H1 (cell line): ENCODE measurements around the gene PDE4D.

Experiments
- ATF3 ChIP-seq: IDR thresholded peaks from 2 replicates; pipeline ENCODE4 v1.6.1; 2011; ENCODE audit warnings: low read depth, mild to moderate bottlenecking, low read length; ENCODE audit not compliant: insufficient read depth
- BRCA1 ChIP-seq: IDR thresholded peaks from 2 replicates; pipeline ENCODE4 v1.6.1; 2012; ENCODE audit warnings: low read depth, low read length, improper control_type of control experiment
- CTCF ChIP-seq, 3 experiments: IDR thresholded peaks; 1 replicate in 2 of 3; 2 replicates in 1 of 3; pipeline versions ENCODE4 v1.5.1 to v1.6.1; 2011; ENCODE audit warnings: low read length in 3 of 3, mild to moderate bottlenecking in 3 of 3, inconsistent platforms in 2 of 3, low read depth in 1 of 3, moderate library complexity in 1 of 3; ENCODE audit not compliant: insufficient read depth in 1 of 3; ENCODE audit errors: control extremely low read depth in 1 of 3
- EP300 ChIP-seq, 2 experiments: IDR thresholded peaks; 1 replicate in 1 of 2; 2 replicates in 1 of 2; pipeline ENCODE4 v1.6.1; 2011 to 2012; ENCODE audit warnings: low read depth in 2 of 2, low read length in 2 of 2, mild to moderate bottlenecking in 2 of 2, borderline replicate concordance in 1 of 2, inconsistent platforms in 1 of 2, moderate library complexity in 1 of 2
- EZH2 ChIP-seq: fragments of 200-600 bp; sonication (generic); IDR thresholded peaks from 2 replicates; pipeline ENCODE4 v1.7.1; 2012; ENCODE audit warnings: low read depth, mild to moderate bottlenecking, moderate library complexity, low read length, inconsistent platforms; ENCODE audit not compliant: severe bottlenecking
- HDAC6 ChIP-seq: IDR thresholded peaks from one replicate; pipeline ENCODE4 v1.7.1; 2012; ENCODE audit warnings: low read depth, mild to moderate bottlenecking, inconsistent platforms, low read length, moderate library complexity
- JUN ChIP-seq: IDR thresholded peaks from 2 replicates; pipeline ENCODE4 v1.6.1; 2011; ENCODE audit warnings: low read depth, mild to moderate bottlenecking, improper control_type of control experiment, low read length
- MAX ChIP-seq: IDR thresholded peaks from 2 replicates; pipeline ENCODE4 v1.6.1; 2012; ENCODE audit warnings: inconsistent platforms
- POLR2A ChIP-seq, 2 experiments: IDR thresholded peaks; 1 replicate in 1 of 2; 2 replicates in 1 of 2; pipeline ENCODE4 v1.6.1; 2011; ENCODE audit warnings: low read depth in 2 of 2, low read length in 2 of 2, mild to moderate bottlenecking in 2 of 2; ENCODE audit errors: control extremely low read depth in 1 of 2
- SAP30 ChIP-seq: fragments of 300-600 bp; sonication (generic); IDR thresholded peaks from 2 replicates; pipeline ENCODE4 v1.7.1; 2012; ENCODE audit warnings: low read length, moderate library complexity, mild to moderate bottlenecking, inconsistent platforms; ENCODE audit not compliant: insufficient read depth, insufficient replicate concordance
- TAF1 ChIP-seq: IDR thresholded peaks from 2 replicates; pipeline ENCODE4 v1.6.1; 2011; ENCODE audit warnings: mild to moderate bottlenecking, low read depth, low read length
- TCF12 ChIP-seq: IDR thresholded peaks from 2 replicates; pipeline ENCODE4 v1.6.1; 2011; ENCODE audit warnings: low read depth, mild to moderate bottlenecking, low read length
- YY1 ChIP-seq: IDR thresholded peaks from 2 replicates; pipeline ENCODE4 v1.6.1; 2011; ENCODE audit warnings: low read depth, mild to moderate bottlenecking, low read length

DNA sequence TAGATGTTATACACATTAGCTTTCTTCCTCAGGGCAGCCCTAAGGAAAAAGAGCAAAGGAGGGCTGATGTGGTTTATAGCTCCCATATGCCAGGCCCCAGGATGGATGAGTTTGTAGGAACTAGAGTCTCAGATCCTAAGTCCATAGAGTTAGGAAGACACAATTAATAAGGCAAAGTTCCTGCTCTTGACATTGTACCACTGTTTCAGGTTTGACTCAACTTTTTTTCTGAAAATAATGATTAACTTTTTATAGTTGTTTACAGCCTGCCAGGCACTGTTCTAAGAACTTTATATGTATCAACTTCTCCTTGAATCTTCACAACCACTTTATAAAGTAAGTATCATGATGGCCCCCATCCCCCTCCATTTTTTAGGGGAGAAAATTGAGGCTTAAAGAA is 339.5 kb downstream of the PDE4D start:
- TF ChIP-seq TAF1, result no peak
- TF ChIP-seq MAX, result no peak
- TF ChIP-seq TCF12, result no peak
- no peak for TF ChIP-seq CTCF (IDR thresholded peaks at IDR 0.05; ENCODE audit: control extremely low read depth in 1 of 3, insufficient read depth in 1 of 3, low read depth in 1 of 3, low read length in 3 of 3)
- no peak for TF ChIP-seq JUN
- TF ChIP-seq YY1, result no peak
- TF ChIP-seq ATF3, result no peak
- TF ChIP-seq POLR2A (IDR thresholded peaks at IDR 0.05; ENCODE audit: control extremely low read depth in 1 of 2, low read depth in 2 of 2, low read length in 2 of 2), result no peak
- no peak for TF ChIP-seq BRCA1
- no peak for TF ChIP-seq EP300 (IDR thresholded peaks at IDR 0.05; ENCODE audit: borderline replicate concordance in 1 of 2, low read depth in 2 of 2, low read length in 2 of 2)
- no peak for TF ChIP-seq HDAC6
- no peak for TF ChIP-seq EZH2
- no peak for TF ChIP-seq SAP30
